Measurements from ENCODE around the gene MAP3K4.

- no peak for TF ChIP-seq POLR2A (IDR thresholded peaks at IDR 0.05)
- TF ChIP-seq CTCF (IDR thresholded peaks at IDR 0.05): no peak
- TF ChIP-seq POLR2AphosphoS5 (IDR thresholded peaks at IDR 0.05): no peak
Observed at GRCh38 chr6:161166677-161167076, 175.1 kb downstream of the MAP3K4 start.
